Activated T-helper 9 cell treated with anti-CD3 and anti-CD28 coated beads, Interleukin-2, amount 50 U/mL, for 16 hours (primary cell): ENCODE results near the gene MED19.
A peak's percentile ranks its signal among the peaks of the same experiment; 100 is the strongest.
"Not testable (repeated sequence)": the region's sequence is repeated elsewhere in the genome, so short reads cannot be mapped to it uniquely, and the experiment has no call there.

Source experiments
- DNase-seq: peaks from one replicate; pipeline ENCODE4 v3.0.0-alpha.2; 2020; ENCODE audit warnings: low read depth

MED19 gene

GRCh38 chr11:57704932-57705331, 7.1 kb downstream of the MED19 start:
- DNase-seq, result no peak

GRCh38 chr11:57703341-57703740, 8.7 kb downstream of the MED19 start:
- DNase-seq, result no peak

GRCh38 chr11:57700425-57700824, 11.6 kb downstream of the MED19 start:
- DNase-seq, result no peak

GRCh38 chr11:57699813-57700212, 12.2 kb downstream of the MED19 start:
- no peak for DNase-seq

- DNase-seq, result no peak
Measured at GRCh38 chr11:57698843-57699365, 13.1 kb downstream of the MED19 start.

- DNase-seq, result not testable (repeated sequence)
Measured at GRCh38 chr11:57690474-57690873, 21.5 kb downstream of the MED19 start.

- no peak for DNase-seq
Measured at GRCh38 chr11:57681168-57681567, 30.8 kb downstream of the MED19 start.

GRCh38 chr11:57680552-57680874, 31.5 kb downstream of the MED19 start:
- DNase-seq, result no peak

- DNase-seq, result no peak
Measured at GRCh38 chr11:57679396-57679795, 32.6 kb downstream of the MED19 start.

GRCh38 chr11:57675176-57675941, 36.7 kb downstream of the MED19 start:
- no peak for DNase-seq

GRCh38 chr11:57674251-57674650, 37.8 kb downstream of the MED19 start:
- DNase-seq, result no peak

GRCh38 chr11:57668434-57668782, 43.6 kb downstream of the MED19 start:
- DNase-seq, result peak; percentile 20

- peak; percentile 100 for DNase-seq
Measured at GRCh38 chr11:57667736-57668433, 44.1 kb downstream of the MED19 start, which contains the start of gene ZDHHC5. Gene ZDHHC5 (plus strand): TSS chr11:57668114. CDS start chr11:57673091, 4,977 bp downstream.

- peak; percentile 87 for DNase-seq
Measured at GRCh38 chr11:57667117-57667735, 44.8 kb downstream of the MED19 start.

GRCh38 chr11:57663975-57664374, 48.0 kb downstream of the MED19 start:
- DNase-seq, result no peak

- DNase-seq, result no peak
Measured at GRCh38 chr11:57662893-57663292, 49.1 kb downstream of the MED19 start.

GRCh38 chr11:57659669-57660068, 52.3 kb downstream of the MED19 start:
- DNase-seq, result no peak

- no peak for DNase-seq
Measured at GRCh38 chr11:57658023-57658361, 54.0 kb downstream of the MED19 start.

- peak; percentile 99 for DNase-seq
Measured at GRCh38 chr11:57657194-57658022, 54.6 kb downstream of the MED19 start, which contains the start of gene CLP1. Gene CLP1 (plus strand): TSS chr11:57657762. CDS start chr11:57659477, 1,715 bp downstream.

- no peak for DNase-seq
Measured at GRCh38 chr11:57656885-57657193, 55.2 kb downstream of the MED19 start.
